Measurements from ENCODE around the gene KDM2B. TPM values are rescaled to one million over a fixed set of nuclear protein-coding genes. Genes with fewer than 3 reads are reported as not detected.
A peak's percentile ranks its signal among the peaks of the same experiment; 100 is the strongest.

KDM2B gene
- total and polyA plus RNA-seq, 10 of the 15 experiments (the other 5 are each of a cell fraction or from before 2014, with no cell fraction given): 13.6 to 124 (median 40.4) TPM

DNA sequence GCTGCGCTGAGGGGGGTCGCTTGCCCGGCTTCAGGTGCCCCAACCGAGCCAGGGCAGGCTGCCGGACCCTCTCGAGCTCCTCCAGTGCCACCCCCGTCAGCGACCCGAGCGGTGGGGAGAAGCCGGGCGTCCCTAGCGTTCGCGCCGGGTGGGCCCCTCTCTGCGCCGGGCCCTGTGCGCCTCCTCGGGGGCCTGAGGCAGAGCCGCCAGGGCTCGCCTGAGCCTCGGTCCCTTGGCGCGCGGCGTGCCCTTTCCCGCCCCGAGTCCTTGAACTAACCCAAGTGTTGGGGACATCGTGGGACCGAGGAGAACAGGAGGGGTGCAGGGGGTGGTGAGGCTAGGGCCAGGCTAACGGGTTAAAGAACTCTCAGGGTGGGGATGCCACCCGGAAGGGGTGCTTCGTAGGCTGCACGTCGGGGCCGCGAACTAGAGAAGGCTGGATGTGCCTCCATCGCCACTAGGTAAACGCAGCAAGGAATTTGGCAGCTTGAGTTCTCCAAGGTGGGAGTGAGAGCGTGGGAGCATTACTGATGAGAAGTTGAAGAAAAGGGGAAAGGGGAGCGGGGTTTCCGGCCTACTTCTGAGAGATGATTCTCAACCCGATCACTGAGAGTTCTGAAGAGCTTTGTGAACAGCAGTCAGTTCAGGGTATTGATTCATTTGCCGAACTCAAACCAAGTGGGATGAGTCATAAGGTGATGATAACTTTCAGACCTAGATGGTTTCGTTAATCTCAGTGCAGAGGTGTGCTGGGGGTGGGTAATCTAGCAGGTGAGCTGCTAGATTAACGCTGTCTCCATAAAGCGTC, 180.3 kb downstream of the KDM2B start (continued):
- peak; percentile 43 for TF ChIP-seq PML (IDR thresholded peaks at IDR 0.05; ENCODE audit: low read length)
- TF ChIP-seq ATF7 (IDR thresholded peaks at IDR 0.05; ENCODE audit: low read depth): 0 out of 2 replicates have a peak, but pooled peaks have one; percentile 15
- TF ChIP-seq RELA (IDR thresholded peaks at IDR 0.05; ENCODE audit: borderline replicate concordance, partially characterized antibody): no peak
- peak; percentile 35; the same call in 1 of the 2 replicates for TF ChIP-seq IKZF1 (conservative IDR thresholded peaks at IDR 0.05)
- TF ChIP-seq CBFB (IDR thresholded peaks at IDR 0.05; ENCODE audit: low read depth): 0 out of 2 replicates have a peak, but pooled peaks have one; percentile 62
- peak; percentile 88 for TF ChIP-seq POLR2AphosphoS5 (IDR thresholded peaks at IDR 0.05; ENCODE audit: low read length)
- 0 out of 4 replicates have a peak, but pooled peaks of 1 of the 2 experiments have one; percentile 44 for TF ChIP-seq EP300 (IDR thresholded peaks at IDR 0.05; ENCODE audit: borderline replicate concordance in 1 of 2, control insufficient read depth in 1 of 2, low read depth in 2 of 2, low read length in 2 of 2)
- TF ChIP-seq, protein P1, sequence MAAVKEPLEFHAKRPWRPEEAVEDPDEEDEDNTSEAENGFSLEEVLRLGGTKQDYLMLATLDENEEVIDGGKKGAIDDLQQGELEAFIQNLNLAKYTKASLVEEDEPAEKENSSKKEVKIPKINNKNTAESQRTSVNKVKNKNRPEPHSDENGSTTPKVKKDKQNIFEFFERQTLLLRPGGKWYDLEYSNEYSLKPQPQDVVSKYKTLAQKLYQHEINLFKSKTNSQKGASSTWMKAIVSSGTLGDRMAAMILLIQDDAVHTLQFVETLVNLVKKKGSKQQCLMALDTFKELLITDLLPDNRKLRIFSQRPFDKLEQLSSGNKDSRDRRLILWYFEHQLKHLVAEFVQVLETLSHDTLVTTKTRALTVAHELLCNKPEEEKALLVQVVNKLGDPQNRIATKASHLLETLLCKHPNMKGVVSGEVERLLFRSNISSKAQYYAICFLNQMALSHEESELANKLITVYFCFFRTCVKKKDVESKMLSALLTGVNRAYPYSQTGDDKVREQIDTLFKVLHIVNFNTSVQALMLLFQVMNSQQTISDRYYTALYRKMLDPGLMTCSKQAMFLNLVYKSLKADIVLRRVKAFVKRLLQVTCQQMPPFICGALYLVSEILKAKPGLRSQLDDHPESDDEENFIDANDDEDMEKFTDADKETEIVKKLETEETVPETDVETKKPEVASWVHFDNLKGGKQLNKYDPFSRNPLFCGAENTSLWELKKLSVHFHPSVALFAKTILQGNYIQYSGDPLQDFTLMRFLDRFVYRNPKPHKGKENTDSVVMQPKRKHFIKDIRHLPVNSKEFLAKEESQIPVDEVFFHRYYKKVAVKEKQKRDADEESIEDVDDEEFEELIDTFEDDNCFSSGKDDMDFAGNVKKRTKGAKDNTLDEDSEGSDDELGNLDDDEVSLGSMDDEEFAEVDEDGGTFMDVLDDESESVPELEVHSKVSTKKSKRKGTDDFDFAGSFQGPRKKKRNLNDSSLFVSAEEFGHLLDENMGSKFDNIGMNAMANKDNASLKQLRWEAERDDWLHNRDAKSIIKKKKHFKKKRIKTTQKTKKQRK (IDR thresholded peaks at IDR 0.05; ENCODE audit: low read depth, low read length): no peak
- TF ChIP-seq SMAD1 (IDR thresholded peaks at IDR 0.05; ENCODE audit: low read depth, partially characterized antibody): no peak
- TF ChIP-seq TCF3 (IDR thresholded peaks at IDR 0.05; ENCODE audit: borderline replicate concordance, insufficient read depth, low read depth, low read length): peak; percentile 2; the same call in 1 of the 2 replicates
- peak in 1 of 2 experiments; percentile 7; a peak in 1 of 4 replicates for TF ChIP-seq IKZF2 (IDR thresholded peaks at IDR 0.05)
- TF ChIP-seq, protein P2, sequence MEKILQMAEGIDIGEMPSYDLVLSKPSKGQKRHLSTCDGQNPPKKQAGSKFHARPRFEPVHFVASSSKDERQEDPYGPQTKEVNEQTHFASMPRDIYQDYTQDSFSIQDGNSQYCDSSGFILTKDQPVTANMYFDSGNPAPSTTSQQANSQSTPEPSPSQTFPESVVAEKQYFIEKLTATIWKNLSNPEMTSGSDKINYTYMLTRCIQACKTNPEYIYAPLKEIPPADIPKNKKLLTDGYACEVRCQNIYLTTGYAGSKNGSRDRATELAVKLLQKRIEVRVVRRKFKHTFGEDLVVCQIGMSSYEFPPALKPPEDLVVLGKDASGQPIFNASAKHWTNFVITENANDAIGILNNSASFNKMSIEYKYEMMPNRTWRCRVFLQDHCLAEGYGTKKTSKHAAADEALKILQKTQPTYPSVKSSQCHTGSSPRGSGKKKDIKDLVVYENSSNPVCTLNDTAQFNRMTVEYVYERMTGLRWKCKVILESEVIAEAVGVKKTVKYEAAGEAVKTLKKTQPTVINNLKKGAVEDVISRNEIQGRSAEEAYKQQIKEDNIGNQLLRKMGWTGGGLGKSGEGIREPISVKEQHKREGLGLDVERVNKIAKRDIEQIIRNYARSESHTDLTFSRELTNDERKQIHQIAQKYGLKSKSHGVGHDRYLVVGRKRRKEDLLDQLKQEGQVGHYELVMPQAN (conservative IDR thresholded peaks at IDR 0.05): 0 out of 2 replicates have a peak, but pooled peaks have one; percentile 64
- TF ChIP-seq, protein P3, sequence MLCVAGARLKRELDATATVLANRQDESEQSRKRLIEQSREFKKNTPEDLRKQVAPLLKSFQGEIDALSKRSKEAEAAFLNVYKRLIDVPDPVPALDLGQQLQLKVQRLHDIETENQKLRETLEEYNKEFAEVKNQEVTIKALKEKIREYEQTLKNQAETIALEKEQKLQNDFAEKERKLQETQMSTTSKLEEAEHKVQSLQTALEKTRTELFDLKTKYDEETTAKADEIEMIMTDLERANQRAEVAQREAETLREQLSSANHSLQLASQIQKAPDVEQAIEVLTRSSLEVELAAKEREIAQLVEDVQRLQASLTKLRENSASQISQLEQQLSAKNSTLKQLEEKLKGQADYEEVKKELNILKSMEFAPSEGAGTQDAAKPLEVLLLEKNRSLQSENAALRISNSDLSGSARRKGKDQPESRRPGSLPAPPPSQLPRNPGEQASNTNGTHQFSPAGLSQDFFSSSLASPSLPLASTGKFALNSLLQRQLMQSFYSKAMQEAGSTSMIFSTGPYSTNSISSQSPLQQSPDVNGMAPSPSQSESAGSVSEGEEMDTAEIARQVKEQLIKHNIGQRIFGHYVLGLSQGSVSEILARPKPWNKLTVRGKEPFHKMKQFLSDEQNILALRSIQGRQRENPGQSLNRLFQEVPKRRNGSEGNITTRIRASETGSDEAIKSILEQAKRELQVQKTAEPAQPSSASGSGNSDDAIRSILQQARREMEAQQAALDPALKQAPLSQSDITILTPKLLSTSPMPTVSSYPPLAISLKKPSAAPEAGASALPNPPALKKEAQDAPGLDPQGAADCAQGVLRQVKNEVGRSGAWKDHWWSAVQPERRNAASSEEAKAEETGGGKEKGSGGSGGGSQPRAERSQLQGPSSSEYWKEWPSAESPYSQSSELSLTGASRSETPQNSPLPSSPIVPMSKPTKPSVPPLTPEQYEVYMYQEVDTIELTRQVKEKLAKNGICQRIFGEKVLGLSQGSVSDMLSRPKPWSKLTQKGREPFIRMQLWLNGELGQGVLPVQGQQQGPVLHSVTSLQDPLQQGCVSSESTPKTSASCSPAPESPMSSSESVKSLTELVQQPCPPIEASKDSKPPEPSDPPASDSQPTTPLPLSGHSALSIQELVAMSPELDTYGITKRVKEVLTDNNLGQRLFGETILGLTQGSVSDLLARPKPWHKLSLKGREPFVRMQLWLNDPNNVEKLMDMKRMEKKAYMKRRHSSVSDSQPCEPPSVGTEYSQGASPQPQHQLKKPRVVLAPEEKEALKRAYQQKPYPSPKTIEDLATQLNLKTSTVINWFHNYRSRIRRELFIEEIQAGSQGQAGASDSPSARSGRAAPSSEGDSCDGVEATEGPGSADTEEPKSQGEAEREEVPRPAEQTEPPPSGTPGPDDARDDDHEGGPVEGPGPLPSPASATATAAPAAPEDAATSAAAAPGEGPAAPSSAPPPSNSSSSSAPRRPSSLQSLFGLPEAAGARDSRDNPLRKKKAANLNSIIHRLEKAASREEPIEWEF (IDR thresholded peaks at IDR 0.05; ENCODE audit: insufficient replicate concordance, low read depth, low read length): peak; percentile 46
- TF ChIP-seq, protein P4, sequence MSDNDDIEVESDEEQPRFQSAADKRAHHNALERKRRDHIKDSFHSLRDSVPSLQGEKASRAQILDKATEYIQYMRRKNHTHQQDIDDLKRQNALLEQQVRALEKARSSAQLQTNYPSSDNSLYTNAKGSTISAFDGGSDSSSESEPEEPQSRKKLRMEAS (IDR thresholded peaks at IDR 0.05; ENCODE audit: low read depth, low read length): 0 out of 2 replicates have a peak, but pooled peaks have one; percentile 41
- peak; percentile 55; the same call in 1 of the 2 replicates for TF ChIP-seq SMAD5 (IDR thresholded peaks at IDR 0.05; ENCODE audit: low read depth)
- TF ChIP-seq SPI1 (IDR thresholded peaks at IDR 0.05; ENCODE audit: borderline replicate concordance, insufficient read depth, low read depth, low read length): peak; percentile 14; the same call in 1 of the 2 replicates

All from GM12878 (cell line).